AG09309 (cell line): ENCODE results near the gene ALX4.

Source experiments
- DNase-seq: peaks from one replicate; pipeline ENCODE4 v3.0.0-alpha.2; 2010; ENCODE audit warnings: low read depth
- H3K4me3 ChIP-seq: 2 replicates; pipeline ENCODE4 v1.5.1; 2011; ENCODE audit warnings: mild to moderate bottlenecking, low read depth, low read length, moderate library complexity; ENCODE audit not compliant: control insufficient read depth
- TF ChIP-seq, protein P1 (sequence below): IDR thresholded peaks from 2 replicates; pipeline ENCODE4 v1.5.1; 2011; ENCODE audit warnings: mild to moderate bottlenecking, low read depth, low read length, inconsistent platforms; ENCODE audit not compliant: insufficient read depth, control insufficient read depth; ENCODE audit errors: missing control alignments

The ALX4 gene

DNA sequence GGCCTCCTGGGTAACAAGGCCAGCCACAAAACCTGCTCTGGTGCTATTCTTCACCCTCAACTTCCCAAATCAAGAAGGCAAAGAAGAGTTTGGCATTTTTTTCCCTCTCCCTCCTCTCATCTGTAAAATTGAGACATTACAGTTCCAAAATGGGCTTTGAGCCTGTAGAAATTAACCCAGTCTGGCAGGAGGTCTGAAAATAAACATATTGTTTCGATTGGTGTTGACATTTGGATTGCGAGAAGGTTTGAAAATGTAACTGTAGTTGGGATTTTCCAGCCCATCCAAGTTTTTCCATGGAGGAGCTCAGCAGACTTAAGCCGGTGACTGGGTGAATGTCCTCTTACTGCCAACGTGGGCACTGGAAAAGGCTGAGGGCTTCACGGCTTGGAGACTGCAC is 35.0 kb upstream of the ALX4 start:
- DNase-seq: no peak
- no peak overlapping the region for H3K4me3 ChIP-seq
- TF ChIP-seq, protein P1, sequence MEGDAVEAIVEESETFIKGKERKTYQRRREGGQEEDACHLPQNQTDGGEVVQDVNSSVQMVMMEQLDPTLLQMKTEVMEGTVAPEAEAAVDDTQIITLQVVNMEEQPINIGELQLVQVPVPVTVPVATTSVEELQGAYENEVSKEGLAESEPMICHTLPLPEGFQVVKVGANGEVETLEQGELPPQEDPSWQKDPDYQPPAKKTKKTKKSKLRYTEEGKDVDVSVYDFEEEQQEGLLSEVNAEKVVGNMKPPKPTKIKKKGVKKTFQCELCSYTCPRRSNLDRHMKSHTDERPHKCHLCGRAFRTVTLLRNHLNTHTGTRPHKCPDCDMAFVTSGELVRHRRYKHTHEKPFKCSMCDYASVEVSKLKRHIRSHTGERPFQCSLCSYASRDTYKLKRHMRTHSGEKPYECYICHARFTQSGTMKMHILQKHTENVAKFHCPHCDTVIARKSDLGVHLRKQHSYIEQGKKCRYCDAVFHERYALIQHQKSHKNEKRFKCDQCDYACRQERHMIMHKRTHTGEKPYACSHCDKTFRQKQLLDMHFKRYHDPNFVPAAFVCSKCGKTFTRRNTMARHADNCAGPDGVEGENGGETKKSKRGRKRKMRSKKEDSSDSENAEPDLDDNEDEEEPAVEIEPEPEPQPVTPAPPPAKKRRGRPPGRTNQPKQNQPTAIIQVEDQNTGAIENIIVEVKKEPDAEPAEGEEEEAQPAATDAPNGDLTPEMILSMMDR: no peak

DNA sequence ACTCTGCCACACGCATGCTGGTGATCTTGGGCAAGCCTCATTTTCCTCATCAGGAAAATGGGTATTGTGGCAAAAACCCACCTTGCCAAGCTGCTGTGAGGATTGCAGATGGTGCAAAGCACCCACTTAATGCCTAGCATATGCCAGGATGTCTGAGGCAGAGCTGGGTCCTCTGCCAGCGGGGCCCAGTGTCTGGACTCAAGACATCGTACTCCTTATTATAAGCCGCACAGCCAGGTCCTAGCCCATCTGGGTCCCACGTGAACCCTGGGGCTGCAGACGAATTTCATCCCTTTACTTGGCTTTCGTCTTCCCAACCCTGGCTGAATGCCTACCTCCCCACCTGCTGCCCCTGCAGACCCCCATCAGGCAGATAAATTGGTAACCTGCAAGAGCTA is 34.5 kb upstream of the ALX4 start:
- no peak for DNase-seq
- H3K4me3 ChIP-seq: no peak overlapping the region
- TF ChIP-seq, protein P1: no peak

DNA sequence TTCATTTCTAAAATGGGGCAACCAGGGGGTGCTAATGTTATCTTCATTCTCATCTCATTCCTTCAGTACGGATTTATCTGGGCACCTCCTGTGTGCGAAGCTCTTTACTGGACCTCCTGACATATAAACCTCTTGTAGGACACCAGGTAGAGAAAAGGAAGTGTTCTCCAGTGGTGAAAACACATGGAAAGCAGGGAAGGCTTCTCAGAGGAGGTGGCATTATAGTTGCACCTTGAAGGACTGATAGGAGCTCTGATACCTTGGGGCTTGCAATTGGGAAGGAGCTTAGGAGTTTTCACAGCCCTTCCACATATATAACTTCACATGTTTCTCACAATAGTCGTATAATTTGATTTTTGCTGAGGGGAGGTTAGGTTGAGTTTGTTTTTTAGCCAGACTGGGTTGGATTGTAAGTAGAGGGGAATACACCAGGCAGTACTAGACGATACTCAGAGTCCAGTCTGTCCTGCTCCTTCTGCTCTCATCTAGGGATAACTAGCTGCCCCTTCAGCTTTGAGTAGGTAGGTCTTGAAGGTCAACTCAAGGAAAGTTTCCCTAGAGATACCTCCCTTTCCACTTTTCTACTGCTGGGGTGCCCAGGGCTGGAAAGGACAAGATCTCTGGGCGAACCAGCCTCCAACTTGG is 34.0 kb upstream of the ALX4 start:
- DNase-seq: no peak
- no peak overlapping the region for H3K4me3 ChIP-seq
- TF ChIP-seq, protein P1: no peak

DNA sequence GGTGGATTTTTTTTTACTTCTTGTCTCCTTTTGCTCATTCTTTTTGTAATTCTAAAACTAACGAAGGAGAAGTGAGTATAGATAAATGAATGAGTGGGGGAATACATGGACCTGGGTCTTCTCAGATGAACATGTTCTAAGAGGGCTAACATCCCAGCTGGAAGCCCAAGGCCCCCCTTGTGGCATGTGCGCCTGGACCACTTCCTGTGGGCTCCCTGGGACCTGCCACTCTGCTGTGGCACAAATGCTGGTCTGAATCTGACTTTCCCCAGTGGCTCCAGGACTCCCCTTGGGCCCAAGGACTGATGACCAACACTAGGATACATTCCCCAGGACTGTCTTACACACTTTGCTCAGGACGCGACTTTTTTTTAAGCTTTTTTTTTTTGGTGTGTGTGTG is 32.7 kb upstream of the ALX4 start:
- no peak overlapping the region for H3K4me3 ChIP-seq
- DNase-seq: no peak
- TF ChIP-seq, protein P1: no peak

DNA sequence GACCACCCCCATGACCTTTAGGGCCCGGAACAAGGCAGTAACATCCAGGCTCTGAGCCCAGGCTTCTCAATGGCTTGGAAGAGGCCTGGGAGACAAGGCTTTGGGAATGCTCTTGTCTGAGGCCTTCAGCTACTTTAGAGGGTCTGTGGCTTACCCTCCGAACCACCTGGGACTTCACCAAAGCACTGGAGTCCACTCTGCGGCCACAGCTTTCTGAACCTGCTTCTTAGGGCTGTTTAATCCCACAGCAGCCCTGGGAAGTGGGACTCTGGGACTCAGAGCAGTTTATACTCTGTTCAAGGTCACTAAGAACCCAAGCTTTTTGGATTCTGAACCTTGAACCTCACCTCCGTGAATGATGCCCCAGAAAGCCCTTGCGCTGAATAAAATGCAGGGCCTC is 30.7 kb upstream of the ALX4 start:
- H3K4me3 ChIP-seq: no peak overlapping the region
- TF ChIP-seq, protein P1: no peak
- no peak for DNase-seq

DNA sequence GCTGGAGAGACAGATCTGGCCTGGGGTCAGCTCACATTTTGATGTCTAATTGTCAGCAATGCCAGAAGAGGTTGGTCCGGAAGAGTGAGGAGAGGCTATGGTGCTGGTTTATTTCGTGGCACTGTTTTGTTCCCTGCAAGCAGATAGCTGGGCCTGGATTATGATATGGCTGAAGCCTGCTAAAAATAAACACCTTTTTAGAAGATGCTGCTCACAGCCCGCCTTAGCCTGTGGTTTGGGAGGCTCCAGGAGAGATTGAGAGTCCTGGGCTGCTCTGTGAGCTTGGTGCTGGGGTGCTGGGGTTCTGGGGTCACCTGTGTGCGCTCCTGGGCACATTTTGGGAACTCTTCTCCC is 29.6 kb upstream of the ALX4 start:
- no peak for DNase-seq
- TF ChIP-seq, protein P1: no peak
- H3K4me3 ChIP-seq: no peak overlapping the region
